Stimulated activated CD8-positive, alpha-beta memory T cell treated with anti-CD3 and anti-CD28 coated beads, Interleukin-15, amount 100 ng/mL, for 48 hours (primary cell): ENCODE data around the gene HDAC9.

Source experiments
- DNase-seq, 2 donors: peaks; one replicate each; pipeline ENCODE4 v3.0.0-alpha.2; 2020; ENCODE audit warnings: low read depth in 2 of 2

Gene HDAC9

GRCh38 chr7:18843979-18844378, 348.4 kb downstream of the HDAC9 start:
- DNase-seq: no peak

- DNase-seq: no peak
These were observed 349.2 kb downstream of the HDAC9 start for GRCh38 chr7:18844735-18845134.

GRCh38 chr7:18845700-18846099, 350.2 kb downstream of the HDAC9 start:
- no peak for DNase-seq

- DNase-seq: no peak
These were observed 351.2 kb downstream of the HDAC9 start for GRCh38 chr7:18846765-18847215.

GRCh38 chr7:18849130-18849529, 353.6 kb downstream of the HDAC9 start:
- no peak for DNase-seq

GRCh38 chr7:18855796-18856195, 360.2 kb downstream of the HDAC9 start:
- no peak for DNase-seq

GRCh38 chr7:18858232-18858631, 362.7 kb downstream of the HDAC9 start:
- no peak for DNase-seq

- DNase-seq: no peak
These were observed 363.8 kb downstream of the HDAC9 start for GRCh38 chr7:18859318-18859717.

- no peak for DNase-seq
These were observed 364.7 kb downstream of the HDAC9 start for GRCh38 chr7:18860221-18860620.

- DNase-seq: no peak
These were observed 366.1 kb downstream of the HDAC9 start for GRCh38 chr7:18861514-18862118.

GRCh38 chr7:18864967-18865366, 369.4 kb downstream of the HDAC9 start:
- no peak for DNase-seq

- DNase-seq: no peak
These were observed 370.9 kb downstream of the HDAC9 start for GRCh38 chr7:18866359-18867036.

- DNase-seq: no peak
These were observed 376.8 kb downstream of the HDAC9 start for GRCh38 chr7:18872344-18872743.

- DNase-seq: no peak
These were observed 378.3 kb downstream of the HDAC9 start for GRCh38 chr7:18873734-18874336.

- no peak for DNase-seq
These were observed 379.3 kb downstream of the HDAC9 start for GRCh38 chr7:18874880-18875279.

- no peak for DNase-seq
These were observed 382.3 kb downstream of the HDAC9 start for GRCh38 chr7:18877874-18878273.

- no peak for DNase-seq
These were observed 391.3 kb downstream of the HDAC9 start for GRCh38 chr7:18886832-18887231.

- no peak for DNase-seq
These were observed 393.9 kb downstream of the HDAC9 start for GRCh38 chr7:18889436-18889835.

- no peak for DNase-seq
These were observed 394.6 kb downstream of the HDAC9 start for GRCh38 chr7:18890134-18890533.

GRCh38 chr7:18890885-18891621, 395.5 kb downstream of the HDAC9 start:
- DNase-seq: no peak

GRCh38 chr7:18893156-18893555, 397.6 kb downstream of the HDAC9 start:
- DNase-seq: no peak

GRCh38 chr7:18894155-18894554, 398.6 kb downstream of the HDAC9 start:
- no peak for DNase-seq

- DNase-seq: no peak
These were observed 399.9 kb downstream of the HDAC9 start for GRCh38 chr7:18895456-18895855.
